ENCODE results near the gene NUP98.
"Not testable (repeated sequence)": the region's sequence is repeated elsewhere in the genome, so short reads cannot be mapped to it uniquely, and the experiment has no call there.

The NUP98 gene

GRCh38 chr11:3666023-3666530, 131.3 kb downstream of the NUP98 start:
- DNase-seq: no peak

GRCh38 chr11:3665336-3666022, 131.9 kb downstream of the NUP98 start:
- DNase-seq: no peak

GRCh38 chr11:3664032-3664630, 133.2 kb downstream of the NUP98 start:
- no peak for DNase-seq

GRCh38 chr11:3662856-3663255, 134.5 kb downstream of the NUP98 start:
- DNase-seq: no peak

GRCh38 chr11:3660960-3661359, 136.4 kb downstream of the NUP98 start:
- DNase-seq: no peak

- no peak for DNase-seq
These were observed 137.5 kb downstream of the NUP98 start for GRCh38 chr11:3659595-3660515.

- no peak for DNase-seq
These were observed 139.1 kb downstream of the NUP98 start for GRCh38 chr11:3658252-3658651.

- not testable (repeated sequence) for DNase-seq
These were observed 140.0 kb downstream of the NUP98 start for GRCh38 chr11:3657331-3657730.

GRCh38 chr11:3655547-3655946, 141.8 kb downstream of the NUP98 start:
- no peak for DNase-seq

- not testable (repeated sequence) for DNase-seq
These were observed 144.8 kb downstream of the NUP98 start for GRCh38 chr11:3652514-3652913.

- not testable (repeated sequence) for DNase-seq
These were observed 148.0 kb downstream of the NUP98 start for GRCh38 chr11:3649374-3649773.

GRCh38 chr11:3648843-3649242, 148.5 kb downstream of the NUP98 start:
- not testable (repeated sequence) for DNase-seq

GRCh38 chr11:3645552-3645951, 151.8 kb downstream of the NUP98 start:
- DNase-seq: no peak

GRCh38 chr11:3644817-3645235, 152.5 kb downstream of the NUP98 start, which contains the start of gene ART1:
ART1 (plus strand) TSS chr11:3645128; CDS start chr11:3659214, 14,086 bp downstream.
- DNase-seq: no peak

GRCh38 chr11:3643102-3643546, 154.2 kb downstream of the NUP98 start:
- DNase-seq: not testable (repeated sequence)

- peak; percentile 63 for DNase-seq
These were observed 155.0 kb downstream of the NUP98 start for GRCh38 chr11:3642071-3642951.

- DNase-seq: no peak
These were observed 155.7 kb downstream of the NUP98 start, which contains the start of gene ART5 for GRCh38 chr11:3641701-3642070. ART5 (minus strand) TSS chr11:3641992; CDS start chr11:3641862, 130 bp downstream.

- no peak for DNase-seq
These were observed 156.2 kb downstream of the NUP98 start for GRCh38 chr11:3641191-3641590.

- no peak for DNase-seq
These were observed 157.5 kb downstream of the NUP98 start for GRCh38 chr11:3639841-3640240.

- no peak for DNase-seq
These were observed 158.8 kb downstream of the NUP98 start for GRCh38 chr11:3638513-3638912.

GRCh38 chr11:3637201-3637600, 160.2 kb downstream of the NUP98 start:
- no peak for DNase-seq
